Measurements from ENCODE around the gene QRFP. TPM values are rescaled to one million over a fixed set of nuclear protein-coding genes. Genes with fewer than 3 reads are reported as not detected.

Gene QRFP
- total RNA-seq, 1 donor from 2014 or later: not detected

- no peak for DNase-seq
Measured at GRCh38 chr9:130871395-130872062, 25.1 kb downstream of the QRFP start.

- no peak for DNase-seq
Measured at GRCh38 chr9:130870491-130871381, 25.9 kb downstream of the QRFP start.

GRCh38 chr9:130869250-130869649, 27.4 kb downstream of the QRFP start:
- no peak for DNase-seq

DNA sequence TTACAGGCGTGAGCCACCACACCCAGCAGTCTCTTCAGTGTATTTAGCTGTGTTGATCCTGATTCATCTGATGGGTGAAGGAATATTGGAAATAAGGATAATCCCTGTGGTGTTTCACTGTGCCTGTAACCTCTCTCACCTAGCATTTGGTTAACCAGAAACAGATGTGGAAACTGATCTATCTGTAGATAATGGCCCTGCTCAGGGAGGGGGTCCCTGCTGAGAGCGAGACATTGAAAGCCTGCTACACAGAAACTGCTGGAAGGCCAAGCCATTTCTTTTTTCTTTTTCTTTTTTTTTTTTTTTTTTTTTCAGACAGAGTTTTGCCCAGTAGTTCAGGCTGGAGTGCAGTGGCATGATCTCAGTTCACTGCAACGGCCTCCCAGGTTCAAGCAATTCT, 28.4 kb downstream of the QRFP start:
- DNase-seq: no peak

DNA sequence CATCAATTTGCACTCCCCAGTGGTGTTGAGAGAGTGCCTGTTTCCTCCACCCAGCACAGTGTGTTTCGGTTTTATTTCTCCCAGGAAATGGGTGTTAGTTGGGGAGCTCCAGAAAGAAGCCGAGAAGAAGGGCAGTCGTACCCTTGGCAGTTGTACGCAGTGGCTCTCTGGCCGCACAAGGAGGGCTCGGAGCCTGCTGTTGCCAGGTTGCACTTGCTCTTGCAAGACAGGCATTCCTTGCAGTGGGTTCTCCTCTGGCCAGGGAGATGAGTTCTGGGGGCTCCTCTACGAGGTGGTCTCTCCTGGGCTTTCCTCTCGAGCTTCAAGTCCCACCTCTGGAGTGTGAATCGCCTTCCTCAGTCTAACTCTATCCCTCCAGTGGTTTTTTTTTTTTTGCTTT, 29.1 kb downstream of the QRFP start:
- DNase-seq: no peak

DNA sequence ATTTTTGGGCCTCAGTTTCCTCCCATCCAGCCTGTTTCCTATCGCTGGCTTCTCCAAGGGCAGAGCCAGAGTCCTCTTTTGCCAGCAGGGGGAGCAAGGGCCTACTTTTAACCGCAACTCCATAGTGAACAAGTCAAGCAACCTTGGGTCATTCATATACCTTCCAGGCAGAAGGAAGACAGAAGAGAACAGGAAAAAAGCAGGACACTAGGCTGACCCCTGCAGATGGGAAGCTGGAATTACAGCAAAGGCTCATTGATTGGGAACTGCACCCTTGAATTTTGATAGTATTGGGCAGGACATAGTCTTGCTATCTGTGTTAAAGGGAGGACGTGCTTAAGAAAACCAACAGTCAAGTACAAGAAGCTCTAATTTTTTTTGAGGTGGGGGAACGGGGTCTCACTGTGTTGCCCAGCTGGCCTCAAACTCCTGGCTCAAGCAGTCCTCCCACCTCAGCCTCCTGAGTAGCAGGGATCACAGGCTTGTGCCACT, 30.1 kb downstream of the QRFP start:
- peak; percentile 42 for DNase-seq

- no peak for DNase-seq
Measured at GRCh38 chr9:130865921-130866320, 30.7 kb downstream of the QRFP start.

DNA sequence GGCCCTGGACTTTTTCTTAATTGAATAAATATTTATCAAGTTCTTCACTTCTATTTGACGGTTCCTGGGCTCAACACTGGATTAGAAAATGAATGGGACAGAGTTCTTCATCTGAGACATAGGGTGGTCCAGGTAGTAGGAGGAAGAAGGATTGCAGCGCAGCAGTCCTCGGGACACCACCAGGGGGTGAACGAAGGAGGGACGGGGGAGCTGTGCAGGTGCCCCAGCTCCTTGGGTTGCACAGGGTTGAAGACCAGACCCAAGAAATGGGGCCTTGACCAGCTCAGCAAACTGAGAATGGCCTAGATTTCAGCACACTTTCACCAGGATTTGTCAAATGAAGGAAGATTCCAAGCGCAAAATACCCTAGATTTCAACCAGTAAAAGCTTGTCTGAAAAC, 32.1 kb downstream of the QRFP start:
- no peak for DNase-seq

DNA sequence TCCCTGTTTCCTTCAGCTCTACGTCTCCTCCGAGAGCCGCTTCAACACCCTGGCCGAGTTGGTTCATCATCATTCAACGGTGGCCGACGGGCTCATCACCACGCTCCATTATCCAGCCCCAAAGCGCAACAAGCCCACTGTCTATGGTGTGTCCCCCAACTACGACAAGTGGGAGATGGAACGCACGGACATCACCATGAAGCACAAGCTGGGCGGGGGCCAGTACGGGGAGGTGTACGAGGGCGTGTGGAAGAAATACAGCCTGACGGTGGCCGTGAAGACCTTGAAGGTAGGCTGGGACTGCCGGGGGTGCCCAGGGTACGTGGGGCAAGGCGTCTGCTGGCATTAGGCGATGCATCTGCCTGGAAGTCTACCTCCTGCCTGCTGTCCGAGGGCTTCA, 33.9 kb downstream of the QRFP start:
- no peak for DNase-seq

DNA sequence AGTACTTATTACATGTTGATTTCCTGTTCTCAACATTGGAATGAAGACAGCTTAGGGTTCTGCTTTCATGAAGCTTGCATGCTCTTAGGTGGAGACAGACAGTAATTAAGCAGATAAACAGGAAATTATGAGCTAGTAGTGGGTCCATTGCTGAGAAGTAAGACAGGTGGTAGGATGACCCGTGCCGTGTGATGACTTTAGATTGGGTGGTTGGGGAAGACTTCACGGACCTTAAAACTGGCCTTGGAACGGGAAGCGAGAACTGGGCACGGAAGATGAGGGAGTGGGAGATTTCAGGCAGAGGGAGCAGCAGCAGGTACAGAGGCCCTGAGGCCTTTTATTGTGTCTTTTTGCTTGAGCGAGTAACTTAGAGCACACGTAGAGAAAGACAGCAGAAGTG, 34.4 kb downstream of the QRFP start:
- DNase-seq: no peak

GRCh38 chr9:130861372-130862180, 35.0 kb downstream of the QRFP start:
- no peak for DNase-seq

DNA sequence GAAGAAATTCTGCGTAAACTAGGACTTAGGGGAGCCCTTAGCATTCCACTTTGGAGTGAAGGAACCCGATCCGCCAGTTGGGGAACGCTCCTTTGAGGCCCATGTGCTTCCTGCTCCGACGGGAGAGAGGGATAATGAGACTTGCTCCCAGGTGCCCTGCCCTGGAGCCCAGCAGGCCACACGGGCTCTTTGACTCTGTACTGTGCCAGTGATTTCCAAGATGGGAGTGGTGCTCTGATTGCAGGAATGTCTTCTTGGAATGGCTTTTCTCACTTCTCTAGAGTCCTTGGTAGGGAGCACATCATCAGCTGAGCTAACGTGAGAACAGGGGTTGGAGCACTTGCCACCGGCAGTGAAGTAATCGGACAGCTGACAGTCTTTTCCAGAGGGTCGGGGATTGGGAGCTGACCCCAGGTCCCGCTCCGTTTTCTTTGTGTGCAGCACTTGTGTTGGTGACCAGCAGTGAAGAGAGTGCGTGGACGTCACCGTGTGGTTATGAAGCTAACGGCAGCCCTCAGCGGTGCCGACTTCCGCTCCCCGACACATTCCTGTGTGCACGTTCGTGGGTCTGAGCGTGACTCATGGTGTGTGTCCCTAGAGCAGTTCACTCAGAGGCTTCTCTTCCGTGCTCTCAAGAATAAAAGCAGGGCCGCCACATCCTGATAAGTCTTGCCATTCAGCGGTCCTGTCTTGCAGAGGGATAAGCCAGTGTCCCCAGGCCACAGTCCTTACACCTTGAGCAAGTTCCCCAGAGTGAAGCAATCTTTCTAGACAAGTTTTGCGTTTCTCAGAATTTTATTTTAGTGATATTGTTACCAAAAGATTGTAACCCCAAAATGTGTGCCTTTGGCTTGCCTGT, 35.9 kb downstream of the QRFP start:
- DNase-seq: peak; percentile 79

DNA sequence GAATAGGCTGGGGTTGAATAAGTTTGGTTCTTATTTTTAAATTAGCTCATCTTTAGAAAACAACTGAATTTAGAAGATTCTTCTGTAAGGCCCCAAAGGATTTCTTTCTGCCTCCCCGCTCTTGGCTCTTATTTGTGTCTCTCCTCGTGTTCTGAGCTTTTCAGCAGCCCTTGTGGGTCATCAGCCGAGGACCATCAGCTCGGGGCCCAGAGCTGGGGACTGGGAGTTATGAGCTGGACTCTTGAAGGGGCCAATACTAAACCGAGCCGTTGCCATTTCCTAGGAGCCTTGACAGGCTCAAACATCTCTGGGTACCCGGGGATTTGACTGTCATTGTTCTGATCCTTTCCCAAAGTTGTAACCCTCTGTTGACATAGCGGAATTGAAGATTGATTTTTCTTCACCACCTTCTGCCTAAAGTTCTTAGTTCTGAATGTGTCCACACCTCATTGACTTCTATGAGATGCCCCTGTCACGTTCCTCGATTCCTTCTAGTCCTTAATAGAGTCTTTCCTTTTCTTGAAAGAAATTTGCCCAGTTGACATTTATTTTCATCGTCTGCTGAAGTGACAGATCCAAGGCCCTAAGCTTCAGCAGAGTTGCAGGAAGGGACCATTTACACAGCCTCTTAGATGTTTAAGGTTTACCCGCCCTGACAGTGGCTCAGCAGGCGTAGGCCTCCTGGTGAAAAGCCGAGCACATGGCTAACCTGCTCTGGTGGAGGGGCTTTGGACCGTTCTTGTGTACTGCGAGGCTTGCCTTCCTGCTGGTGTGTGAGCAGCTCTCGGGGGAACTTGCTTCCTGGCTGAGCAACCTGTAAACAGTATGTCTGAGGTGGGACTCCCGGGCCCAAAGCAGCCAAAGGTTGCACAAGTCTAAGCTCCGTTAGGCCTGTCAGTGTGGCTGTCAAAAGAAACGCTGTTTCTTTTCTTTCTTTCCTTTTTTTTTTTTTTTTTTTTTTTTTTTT, 37.6 kb downstream of the QRFP start:
- no peak for DNase-seq

GRCh38 chr9:130857864-130858738, 38.5 kb downstream of the QRFP start:
- peak; percentile 70 for DNase-seq

- DNase-seq: no peak
Measured at GRCh38 chr9:130856474-130856873, 40.1 kb downstream of the QRFP start.

DNA sequence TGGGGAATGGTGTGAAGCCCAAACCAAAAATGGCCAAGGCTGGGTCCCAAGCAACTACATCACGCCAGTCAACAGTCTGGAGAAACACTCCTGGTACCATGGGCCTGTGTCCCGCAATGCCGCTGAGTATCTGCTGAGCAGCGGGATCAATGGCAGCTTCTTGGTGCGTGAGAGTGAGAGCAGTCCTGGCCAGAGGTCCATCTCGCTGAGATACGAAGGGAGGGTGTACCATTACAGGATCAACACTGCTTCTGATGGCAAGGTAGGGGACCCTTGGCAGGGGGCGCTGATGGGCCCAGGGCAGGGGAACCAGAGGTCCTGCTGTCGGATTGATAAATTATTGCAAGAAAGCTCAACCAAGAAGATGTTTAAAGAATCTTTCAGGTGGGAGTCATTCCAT, 41.8 kb downstream of the QRFP start:
- DNase-seq: no peak

- no peak for DNase-seq
Measured at GRCh38 chr9:130854092-130854491, 42.5 kb downstream of the QRFP start.

DNA sequence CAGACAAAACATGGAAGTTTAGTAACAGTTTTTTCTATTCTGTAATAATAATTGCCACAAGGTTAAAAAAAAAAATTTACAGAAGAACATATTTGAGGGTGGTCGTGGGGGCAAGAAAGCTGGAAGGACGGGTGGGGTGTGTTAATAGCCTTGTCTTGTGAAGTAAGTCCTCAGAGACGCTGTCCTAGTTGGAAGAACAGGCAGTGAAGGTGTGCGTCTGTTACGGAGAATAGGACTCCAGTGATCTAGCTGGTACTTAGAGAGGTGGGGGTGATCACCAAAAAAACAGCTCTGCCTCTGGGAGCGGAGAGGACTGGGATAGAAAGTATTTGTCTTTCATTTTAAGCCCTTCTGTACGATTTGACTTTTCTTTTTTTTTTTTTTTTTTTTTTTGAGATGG, 43.8 kb downstream of the QRFP start:
- DNase-seq: no peak

DNA sequence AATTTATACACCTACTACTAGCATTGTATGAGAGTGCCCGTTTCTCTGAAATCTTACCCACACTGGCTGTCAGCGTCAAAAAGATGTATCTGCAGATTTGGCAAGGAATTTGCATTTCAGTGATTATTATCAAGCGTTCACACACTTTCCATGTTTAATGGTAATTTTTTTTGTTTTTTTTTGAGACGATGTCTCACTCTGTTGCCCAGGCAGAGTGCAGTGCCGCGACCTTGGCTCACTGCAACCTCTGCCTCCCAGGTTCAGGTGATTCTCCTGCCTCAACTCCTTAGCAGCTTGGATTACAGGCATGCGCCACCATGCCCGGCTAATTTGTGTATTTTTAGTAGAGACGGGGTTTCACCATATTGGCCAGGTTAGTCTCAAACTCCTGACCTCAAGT, 47.3 kb downstream of the QRFP start:
- no peak for DNase-seq

Measured in skin of body (tissue), 2 donors.